Endothelial cell of umbilical vein (primary cell): ENCODE data around the gene HMCN1.

Experiments used
- EZH2 ChIP-seq: IDR thresholded peaks from 2 replicates; pipeline ENCODE4 v1.6.1; 2012; ENCODE audit warnings: borderline replicate concordance, low read depth, mild to moderate bottlenecking, moderate library complexity, low read length, inconsistent platforms; ENCODE audit not compliant: severe bottlenecking
- FOS ChIP-seq: IDR thresholded peaks from 2 replicates; pipeline ENCODE4 v1.6.1; 2011; ENCODE audit warnings: mild to moderate bottlenecking, low read length, moderate library complexity, borderline replicate concordance; ENCODE audit not compliant: insufficient read depth
- GATA2 ChIP-seq: IDR thresholded peaks from 2 replicates; pipeline ENCODE4 v1.7.0; 2011; ENCODE audit warnings: low read depth, mild to moderate bottlenecking, moderate library complexity, mixed read lengths, low read length; ENCODE audit not compliant: insufficient read length, insufficient read depth
- JUN ChIP-seq: IDR thresholded peaks from 2 replicates; pipeline ENCODE4 v1.6.1; 2011; ENCODE audit warnings: borderline replicate concordance, low read depth; ENCODE audit not compliant: insufficient read length, insufficient read depth
- MYC ChIP-seq: IDR thresholded peaks from one replicate; pipeline ENCODE4 v1.6.1; 2011; ENCODE audit warnings: mild to moderate bottlenecking, low read depth, low read length
- POLR2A ChIP-seq: IDR thresholded peaks from 2 replicates; pipeline ENCODE4 v1.6.1; 2012; ENCODE audit warnings: low read depth, mild to moderate bottlenecking, control low read depth, low read length
- POLR2AphosphoS5 ChIP-seq: IDR thresholded peaks from 2 replicates; pipeline ENCODE4 v1.6.1; 2012; ENCODE audit warnings: low read depth, mild to moderate bottlenecking, control low read depth, low read length, moderate library complexity; ENCODE audit not compliant: insufficient read depth
- TF ChIP-seq, protein P1 (sequence below), 2 donors: IDR thresholded peaks; 1 replicate in 1 of 2; 2 replicates in 1 of 2; pipeline ENCODE4 v1.5.1; 2011; ENCODE audit warnings: low read length in 2 of 2, mild to moderate bottlenecking in 2 of 2, moderate library complexity in 2 of 2, control low read depth in 1 of 2, inconsistent platforms in 1 of 2, low read depth in 1 of 2; ENCODE audit not compliant: insufficient read depth in 1 of 2; ENCODE audit errors: extremely low read depth in 1 of 2
- TF ChIP-seq, protein P2 (sequence below): IDR thresholded peaks from 2 replicates; pipeline ENCODE4 v1.6.1; 2011; ENCODE audit not compliant: insufficient read depth, insufficient read length

DNA sequence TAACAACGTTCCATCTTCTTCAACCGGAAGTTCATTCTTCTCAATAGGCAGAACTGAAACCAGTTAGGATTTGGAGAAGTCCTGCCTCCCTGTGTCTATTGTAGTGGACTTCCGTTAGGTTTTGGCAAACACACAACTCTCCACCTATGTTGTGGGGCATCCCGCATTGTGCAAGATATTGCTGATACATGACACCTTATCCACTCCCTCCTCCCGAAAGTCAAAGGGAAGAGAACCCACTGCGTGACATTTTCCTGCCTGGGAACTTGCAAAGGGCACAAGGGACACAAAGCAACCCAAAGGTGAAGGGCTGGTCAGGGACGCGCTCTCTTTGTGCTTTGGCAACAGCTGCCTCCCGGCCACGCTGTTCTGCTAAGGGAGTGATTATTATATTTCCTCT is 476.1 kb downstream of the HMCN1 start:
- no peak for TF ChIP-seq GATA2
- no peak for TF ChIP-seq EZH2
- no peak for TF ChIP-seq JUN
- TF ChIP-seq, protein P1, sequence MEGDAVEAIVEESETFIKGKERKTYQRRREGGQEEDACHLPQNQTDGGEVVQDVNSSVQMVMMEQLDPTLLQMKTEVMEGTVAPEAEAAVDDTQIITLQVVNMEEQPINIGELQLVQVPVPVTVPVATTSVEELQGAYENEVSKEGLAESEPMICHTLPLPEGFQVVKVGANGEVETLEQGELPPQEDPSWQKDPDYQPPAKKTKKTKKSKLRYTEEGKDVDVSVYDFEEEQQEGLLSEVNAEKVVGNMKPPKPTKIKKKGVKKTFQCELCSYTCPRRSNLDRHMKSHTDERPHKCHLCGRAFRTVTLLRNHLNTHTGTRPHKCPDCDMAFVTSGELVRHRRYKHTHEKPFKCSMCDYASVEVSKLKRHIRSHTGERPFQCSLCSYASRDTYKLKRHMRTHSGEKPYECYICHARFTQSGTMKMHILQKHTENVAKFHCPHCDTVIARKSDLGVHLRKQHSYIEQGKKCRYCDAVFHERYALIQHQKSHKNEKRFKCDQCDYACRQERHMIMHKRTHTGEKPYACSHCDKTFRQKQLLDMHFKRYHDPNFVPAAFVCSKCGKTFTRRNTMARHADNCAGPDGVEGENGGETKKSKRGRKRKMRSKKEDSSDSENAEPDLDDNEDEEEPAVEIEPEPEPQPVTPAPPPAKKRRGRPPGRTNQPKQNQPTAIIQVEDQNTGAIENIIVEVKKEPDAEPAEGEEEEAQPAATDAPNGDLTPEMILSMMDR (IDR thresholded peaks at IDR 0.05; ENCODE audit: extremely low read depth in 1 of 2, insufficient read depth in 1 of 2, low read depth in 1 of 2, low read length in 2 of 2), result no peak
- TF ChIP-seq, protein P2, sequence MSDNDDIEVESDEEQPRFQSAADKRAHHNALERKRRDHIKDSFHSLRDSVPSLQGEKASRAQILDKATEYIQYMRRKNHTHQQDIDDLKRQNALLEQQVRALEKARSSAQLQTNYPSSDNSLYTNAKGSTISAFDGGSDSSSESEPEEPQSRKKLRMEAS, result no peak
- TF ChIP-seq POLR2AphosphoS5, result no peak
- TF ChIP-seq POLR2A, result no peak
- TF ChIP-seq MYC, result no peak
- TF ChIP-seq FOS, result no peak
